ENCODE data around the gene CLEC19A.

DNA sequence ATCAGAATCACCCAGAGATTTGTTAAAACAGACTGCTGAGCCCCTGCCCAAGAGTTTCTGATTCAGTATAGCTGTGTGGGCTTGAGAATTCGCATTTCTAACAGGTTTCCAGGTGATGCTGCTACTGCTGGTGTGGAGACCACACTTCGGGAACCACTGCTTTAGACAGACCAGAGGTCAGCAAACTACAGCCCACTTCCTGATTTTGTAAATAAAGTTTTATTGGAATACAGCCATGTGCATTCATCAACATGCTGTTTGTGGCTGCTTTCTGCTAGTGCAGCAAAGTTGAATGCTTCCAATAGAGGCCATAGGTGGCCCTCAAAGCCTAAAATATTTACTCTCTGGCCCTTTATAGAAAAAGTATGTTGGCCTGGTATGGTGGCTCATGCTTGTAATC lies 32.6 kb upstream of the CLEC19A start:
- TF ChIP-seq EZH2 (IDR thresholded peaks at IDR 0.05; ENCODE audit: low read depth) = no peak
- TF ChIP-seq, protein P1, sequence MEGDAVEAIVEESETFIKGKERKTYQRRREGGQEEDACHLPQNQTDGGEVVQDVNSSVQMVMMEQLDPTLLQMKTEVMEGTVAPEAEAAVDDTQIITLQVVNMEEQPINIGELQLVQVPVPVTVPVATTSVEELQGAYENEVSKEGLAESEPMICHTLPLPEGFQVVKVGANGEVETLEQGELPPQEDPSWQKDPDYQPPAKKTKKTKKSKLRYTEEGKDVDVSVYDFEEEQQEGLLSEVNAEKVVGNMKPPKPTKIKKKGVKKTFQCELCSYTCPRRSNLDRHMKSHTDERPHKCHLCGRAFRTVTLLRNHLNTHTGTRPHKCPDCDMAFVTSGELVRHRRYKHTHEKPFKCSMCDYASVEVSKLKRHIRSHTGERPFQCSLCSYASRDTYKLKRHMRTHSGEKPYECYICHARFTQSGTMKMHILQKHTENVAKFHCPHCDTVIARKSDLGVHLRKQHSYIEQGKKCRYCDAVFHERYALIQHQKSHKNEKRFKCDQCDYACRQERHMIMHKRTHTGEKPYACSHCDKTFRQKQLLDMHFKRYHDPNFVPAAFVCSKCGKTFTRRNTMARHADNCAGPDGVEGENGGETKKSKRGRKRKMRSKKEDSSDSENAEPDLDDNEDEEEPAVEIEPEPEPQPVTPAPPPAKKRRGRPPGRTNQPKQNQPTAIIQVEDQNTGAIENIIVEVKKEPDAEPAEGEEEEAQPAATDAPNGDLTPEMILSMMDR (conservative IDR thresholded peaks at IDR 0.05) = no peak

All from PC-9 (cell line).